Hepatocyte (in vitro differentiated cells): ENCODE data around the gene CDH12.

Experiments used
- EZH2 ChIP-seq: fragments of 200-600 bp; sonication (generic); IDR thresholded peaks from 2 replicates; pipeline ENCODE4 v1.6.1; 2016; ENCODE audit warnings: antibody characterized with exemption, mild to moderate bottlenecking, borderline replicate concordance
- EZH2phosphoT487 ChIP-seq: fragments of 200-600 bp; sonication (generic); IDR thresholded peaks from one replicate; pipeline ENCODE4 v1.6.1; 2018; ENCODE audit warnings: antibody characterized with exemption, mild to moderate bottlenecking, low read depth, moderate library complexity; ENCODE audit not compliant: unreplicated experiment, severe bottlenecking
- TF ChIP-seq, protein P1 (sequence below): fragments of 200-600 bp; sonication (generic); IDR thresholded peaks from 2 replicates; pipeline ENCODE4 v1.5.1; 2016; ENCODE audit warnings: antibody characterized with exemption, mild to moderate bottlenecking; ENCODE audit not compliant: poor library complexity

DNA sequence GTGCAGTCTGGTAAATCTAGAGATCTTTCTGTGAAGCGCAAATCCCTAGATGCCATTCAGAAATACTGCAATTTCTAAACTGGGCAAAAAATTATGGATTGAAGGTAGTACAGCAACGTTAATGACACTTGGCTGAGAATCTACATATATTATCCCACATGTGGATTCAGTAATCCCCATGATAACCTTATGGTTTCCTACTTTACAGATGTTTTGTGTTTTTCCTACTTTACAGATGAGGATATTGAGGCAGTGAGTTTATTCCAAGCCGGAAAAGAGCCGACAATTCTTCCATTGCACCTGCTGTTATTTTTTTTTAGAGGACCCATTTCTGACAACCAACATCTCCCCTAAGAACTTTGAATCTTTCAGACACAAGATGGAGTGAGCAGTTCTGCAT lies 796.5 kb downstream of the CDH12 start:
- TF ChIP-seq, protein P1, sequence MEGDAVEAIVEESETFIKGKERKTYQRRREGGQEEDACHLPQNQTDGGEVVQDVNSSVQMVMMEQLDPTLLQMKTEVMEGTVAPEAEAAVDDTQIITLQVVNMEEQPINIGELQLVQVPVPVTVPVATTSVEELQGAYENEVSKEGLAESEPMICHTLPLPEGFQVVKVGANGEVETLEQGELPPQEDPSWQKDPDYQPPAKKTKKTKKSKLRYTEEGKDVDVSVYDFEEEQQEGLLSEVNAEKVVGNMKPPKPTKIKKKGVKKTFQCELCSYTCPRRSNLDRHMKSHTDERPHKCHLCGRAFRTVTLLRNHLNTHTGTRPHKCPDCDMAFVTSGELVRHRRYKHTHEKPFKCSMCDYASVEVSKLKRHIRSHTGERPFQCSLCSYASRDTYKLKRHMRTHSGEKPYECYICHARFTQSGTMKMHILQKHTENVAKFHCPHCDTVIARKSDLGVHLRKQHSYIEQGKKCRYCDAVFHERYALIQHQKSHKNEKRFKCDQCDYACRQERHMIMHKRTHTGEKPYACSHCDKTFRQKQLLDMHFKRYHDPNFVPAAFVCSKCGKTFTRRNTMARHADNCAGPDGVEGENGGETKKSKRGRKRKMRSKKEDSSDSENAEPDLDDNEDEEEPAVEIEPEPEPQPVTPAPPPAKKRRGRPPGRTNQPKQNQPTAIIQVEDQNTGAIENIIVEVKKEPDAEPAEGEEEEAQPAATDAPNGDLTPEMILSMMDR, result no peak
- TF ChIP-seq EZH2 (no peak), EZH2phosphoT487 (no peak)
